ENCODE results near the gene LILRA6.
"Not testable (repeated sequence)": the region's sequence is repeated elsewhere in the genome, so short reads cannot be mapped to it uniquely, and the experiment has no call there.

Gene LILRA6

GRCh38 chr19:54231077-54231931 lies 11.3 kb downstream of the LILRA6 start:
- no peak overlapping the region for H2AFZ ChIP-seq (ENCODE audit: low read depth, low read length)
- no peak overlapping the region for H2AK5ac ChIP-seq (ENCODE audit: low read length, severe bottlenecking)
- no peak overlapping the region for H3K4me2 ChIP-seq (ENCODE audit: low read length, poor library complexity, severe bottlenecking)
- no peaks in the 10 kb centered on the region for H3K36me3 ChIP-seq (ENCODE audit: control insufficient read depth in 1 of 2, insufficient read depth in 2 of 2, low read depth in 1 of 2, low read length in 2 of 2)
- no peaks in the 10 kb centered on the region for H3K79me1 ChIP-seq (replicated peaks; ENCODE audit: low read length, poor library complexity, severe bottlenecking)
- no peak overlapping the region for H3K4me3 ChIP-seq (ENCODE audit: insufficient read depth in 1 of 2, low read depth in 1 of 2, low read length in 2 of 2)
- H2BK12ac ChIP-seq (ENCODE audit: low read length in 2 of 2), result no peak overlapping the region
- DNase-seq, result peak; percentile 68
- H2BK5ac ChIP-seq (ENCODE audit: low read depth, low read length, poor library complexity, severe bottlenecking), result no peak overlapping the region
- H3K18ac ChIP-seq (ENCODE audit: low read depth in 1 of 2, low read length in 2 of 2), result no peak overlapping the region
- H3K9ac ChIP-seq (ENCODE audit: low read length), result no peak overlapping the region
- peaks cover 8% of the 10 kb centered on the region for H3K9me3 ChIP-seq (ENCODE audit: control insufficient read depth, low read length)
- H3K27ac ChIP-seq (ENCODE audit: low read length, poor library complexity, severe bottlenecking), result no peak overlapping the region
- H3K4ac ChIP-seq (ENCODE audit: low read depth in 1 of 2, low read length in 2 of 2), result no peak overlapping the region
- H2BK15ac ChIP-seq (ENCODE audit: low read depth, poor library complexity, severe bottlenecking), result no peak overlapping the region
- H3K23ac ChIP-seq (ENCODE audit: low read length in 2 of 2), result no peak overlapping the region
- no peak overlapping the region for H4K8ac ChIP-seq (ENCODE audit: low read length)
- H3K14ac ChIP-seq (ENCODE audit: low read length in 2 of 2), result no peak overlapping the region
- H4K91ac ChIP-seq (ENCODE audit: low read length), result no peak overlapping the region
- H3K4me1 ChIP-seq (ENCODE audit: control insufficient read depth, insufficient read depth, low read depth, low read length), result no peaks in the 10 kb centered on the region
- 26% methylated on average over 19 of the region's 21 CpGs for WGBS
- peaks cover 11 to 44% of the 10 kb centered on the region in 2 experiments for H3K27me3 ChIP-seq (ENCODE audit: control insufficient read depth in 1 of 2, insufficient read depth in 1 of 2, low read length in 2 of 2)
- no peak overlapping the region for H2BK120ac ChIP-seq (ENCODE audit: low read depth, low read length)

GRCh38 chr19:54230031-54230430 lies 12.6 kb downstream of the LILRA6 start:
- Histone ChIP-seq H3K4ac (ENCODE audit: low read depth in 1 of 2, low read length in 2 of 2) (no peak overlapping the region), H3K79me1 (replicated peaks; ENCODE audit: low read length, poor library complexity, severe bottlenecking) (no peaks in the 10 kb centered on the region), H2BK12ac (ENCODE audit: low read length in 2 of 2) (no peak overlapping the region), H3K36me3 (ENCODE audit: control insufficient read depth in 1 of 2, insufficient read depth in 2 of 2, low read depth in 1 of 2, low read length in 2 of 2) (no peaks in the 10 kb centered on the region), H3K18ac (ENCODE audit: low read depth in 1 of 2, low read length in 2 of 2) (no peak overlapping the region), H3K4me2 (ENCODE audit: low read length, poor library complexity, severe bottlenecking) (no peak overlapping the region), H2BK120ac (ENCODE audit: low read depth, low read length) (no peak overlapping the region), H3K14ac (ENCODE audit: low read length in 2 of 2) (no peak overlapping the region), H2AK5ac (ENCODE audit: low read length, severe bottlenecking) (no peak overlapping the region), H3K27ac (ENCODE audit: low read length, poor library complexity, severe bottlenecking) (no peak overlapping the region), H3K23ac (ENCODE audit: low read length in 2 of 2) (no peak overlapping the region), H3K27me3 (ENCODE audit: control insufficient read depth in 1 of 2, insufficient read depth in 1 of 2, low read length in 2 of 2) (peaks cover 11 to 41% of the 10 kb centered on the region in 2 experiments), H2AFZ (ENCODE audit: low read depth, low read length) (no peak overlapping the region), H2BK15ac (ENCODE audit: low read depth, poor library complexity, severe bottlenecking) (no peak overlapping the region), H3K9me3 (ENCODE audit: control insufficient read depth, low read length) (peaks cover 6% of the 10 kb centered on the region), H4K91ac (ENCODE audit: low read length) (no peak overlapping the region), H3K4me1 (ENCODE audit: control insufficient read depth, insufficient read depth, low read depth, low read length) (no peaks in the 10 kb centered on the region), H4K8ac (ENCODE audit: low read length) (no peak overlapping the region), H3K4me3 (ENCODE audit: insufficient read depth in 1 of 2, low read depth in 1 of 2, low read length in 2 of 2) (no peak overlapping the region), H2BK5ac (ENCODE audit: low read depth, low read length, poor library complexity, severe bottlenecking) (no peak overlapping the region), H3K9ac (ENCODE audit: low read length) (no peak overlapping the region)
- no peak for DNase-seq
- WGBS, result 88% methylated on average over 7 of the region's 7 CpGs

- no peak overlapping the region for H3K18ac ChIP-seq (ENCODE audit: low read depth in 1 of 2, low read length in 2 of 2)
- no peak overlapping the region for H3K4ac ChIP-seq (ENCODE audit: low read depth in 1 of 2, low read length in 2 of 2)
- no peak overlapping the region for H2AFZ ChIP-seq (ENCODE audit: low read depth, low read length)
- H3K4me1 ChIP-seq (ENCODE audit: control insufficient read depth, insufficient read depth, low read depth, low read length), result no peaks in the 10 kb centered on the region
- H3K36me3 ChIP-seq (ENCODE audit: control insufficient read depth in 1 of 2, insufficient read depth in 2 of 2, low read depth in 1 of 2, low read length in 2 of 2), result no peaks in the 10 kb centered on the region
- no peak overlapping the region for H3K9ac ChIP-seq (ENCODE audit: low read length)
- peaks cover 9 to 32% of the 10 kb centered on the region in 2 experiments for H3K27me3 ChIP-seq (ENCODE audit: control insufficient read depth in 1 of 2, insufficient read depth in 1 of 2, low read length in 2 of 2)
- no peak overlapping the region for H3K4me3 ChIP-seq (ENCODE audit: insufficient read depth in 1 of 2, low read depth in 1 of 2, low read length in 2 of 2)
- WGBS, result 90% methylated on average over 8 of the region's 8 CpGs
- H3K4me2 ChIP-seq (ENCODE audit: low read length, poor library complexity, severe bottlenecking), result no peak overlapping the region
- no peak overlapping the region for H3K14ac ChIP-seq (ENCODE audit: low read length in 2 of 2)
- H3K79me1 ChIP-seq (replicated peaks; ENCODE audit: low read length, poor library complexity, severe bottlenecking), result no peaks in the 10 kb centered on the region
- no peak overlapping the region for H4K8ac ChIP-seq (ENCODE audit: low read length)
- no peak overlapping the region for H4K91ac ChIP-seq (ENCODE audit: low read length)
- no peak overlapping the region for H2BK5ac ChIP-seq (ENCODE audit: low read depth, low read length, poor library complexity, severe bottlenecking)
- no peaks in the 10 kb centered on the region for H3K9me3 ChIP-seq (ENCODE audit: control insufficient read depth, low read length)
- H2BK120ac ChIP-seq (ENCODE audit: low read depth, low read length), result no peak overlapping the region
- no peak overlapping the region for H2BK15ac ChIP-seq (ENCODE audit: low read depth, poor library complexity, severe bottlenecking)
- no peak overlapping the region for H2BK12ac ChIP-seq (ENCODE audit: low read length in 2 of 2)
- DNase-seq, result no peak
- H2AK5ac ChIP-seq (ENCODE audit: low read length, severe bottlenecking), result no peak overlapping the region
- H3K23ac ChIP-seq (ENCODE audit: low read length in 2 of 2), result no peak overlapping the region
- H3K27ac ChIP-seq (ENCODE audit: low read length, poor library complexity, severe bottlenecking), result no peak overlapping the region
Observed at GRCh38 chr19:54229146-54229545, 13.4 kb downstream of the LILRA6 start.

- not testable (repeated sequence) for H2AK5ac ChIP-seq (ENCODE audit: low read length, severe bottlenecking)
Observed at GRCh38 chr19:54224619-54225018, 18.0 kb downstream of the LILRA6 start.

More at GRCh38 chr19:54224619-54225018, 18.0 kb downstream of the LILRA6 start:
- H2BK5ac ChIP-seq (ENCODE audit: low read depth, low read length, poor library complexity, severe bottlenecking); H3K14ac ChIP-seq (ENCODE audit: low read length in 2 of 2); H3K9ac ChIP-seq (ENCODE audit: low read length); H2BK15ac ChIP-seq (ENCODE audit: low read depth, poor library complexity, severe bottlenecking); H4K8ac ChIP-seq (ENCODE audit: low read length); H3K79me1 ChIP-seq (replicated peaks; ENCODE audit: low read length, poor library complexity, severe bottlenecking); H3K23ac ChIP-seq (ENCODE audit: low read length in 2 of 2); H3K27ac ChIP-seq (ENCODE audit: low read length, poor library complexity, severe bottlenecking); H3K4me3 ChIP-seq (ENCODE audit: insufficient read depth in 1 of 2, low read depth in 1 of 2, low read length in 2 of 2); DNase-seq; H4K91ac ChIP-seq (ENCODE audit: low read length); H3K4ac ChIP-seq (ENCODE audit: low read depth in 1 of 2, low read length in 2 of 2); H3K9me3 ChIP-seq (ENCODE audit: control insufficient read depth, low read length); H3K36me3 ChIP-seq (ENCODE audit: control insufficient read depth in 1 of 2, insufficient read depth in 2 of 2, low read depth in 1 of 2, low read length in 2 of 2); H3K18ac ChIP-seq (ENCODE audit: low read depth in 1 of 2, low read length in 2 of 2); H3K4me2 ChIP-seq (ENCODE audit: low read length, poor library complexity, severe bottlenecking); H2AFZ ChIP-seq (ENCODE audit: low read depth, low read length); H2BK120ac ChIP-seq (ENCODE audit: low read depth, low read length); H3K4me1 ChIP-seq (ENCODE audit: control insufficient read depth, insufficient read depth, low read depth, low read length); H2BK12ac ChIP-seq (ENCODE audit: low read length in 2 of 2): not testable (repeated sequence)
- 91% methylated on average over 10 of the region's 10 CpGs for WGBS
- H3K27me3 ChIP-seq (ENCODE audit: control insufficient read depth in 1 of 2, insufficient read depth in 1 of 2, low read length in 2 of 2), result peaks cover 4 to 27% of the 10 kb centered on the region in 2 experiments
